Heart right ventricle (tissue), 16 donors: ENCODE results near the gene ITPR3. TPM values are rescaled to one million over a fixed set of nuclear protein-coding genes. Genes with fewer than 3 reads are reported as not detected.

Source experiments
- ATAC-seq, 8 donors: fragments of 200-7000 bp; cut with Tn5 transposase; one replicate each; pipeline ENCODE4 v1.9.1; 2020; ENCODE audit warnings: mild to moderate bottlenecking in 8 of 8, moderate library complexity in 8 of 8, moderate number of reproducible peaks in 1 of 8
- DNase-seq, 2 donors: peaks; one replicate each; pipeline ENCODE4 v3.0.0-alpha.2; 2020
- H3K27ac ChIP-seq, 10 donors: fragments of 200-600 bp; sonication (generic) in 2 of 10; one replicate each; pipeline versions ENCODE4 v1.5.0 to v1.8.0; 2020 to 2022; ENCODE audit warnings: mild to moderate bottlenecking in 3 of 10
- H3K27me3 ChIP-seq, 7 donors: fragments of 200-600 bp; one replicate each; pipeline ENCODE4 v1.8.0; 2021 to 2022; ENCODE audit warnings: mild to moderate bottlenecking in 2 of 7
- H3K36me3 ChIP-seq, 9 donors: fragments of 200-600 bp; sonication (generic) in 1 of 9; one replicate each; pipeline versions ENCODE4 v1.5.0 to v1.8.0; 2020 to 2022; ENCODE audit warnings: mild to moderate bottlenecking in 2 of 9
- H3K4me1 ChIP-seq, 9 donors: fragments of 200-600 bp; sonication (generic) in 1 of 9; one replicate each; pipeline versions ENCODE4 v1.5.0 to v1.8.0; 2020 to 2022; ENCODE audit warnings: mild to moderate bottlenecking in 4 of 9
- H3K4me3 ChIP-seq, 10 donors: fragments of 200-600 bp; sonication (generic) in 2 of 10; one replicate each; pipeline versions ENCODE4 v1.5.0 to v1.8.0; 2020 to 2022; ENCODE audit warnings: mild to moderate bottlenecking in 7 of 10, moderate library complexity in 2 of 10
- H3K9me3 ChIP-seq, 11 donors: fragments of 200-600 bp in 10 of 11; sonication (generic) in 2 of 11; one replicate each; pipeline versions ENCODE4 v1.5.0 to v1.8.0; 2013 to 2022; ENCODE audit warnings: mild to moderate bottlenecking in 2 of 11, control low read depth in 1 of 11, moderate library complexity in 1 of 11
- WGBS, 2 donors: extraction: QIAGEN DNeasy Blood & Tissue Kit; methylation state at CpG; one replicate each; pipeline ENCODE4 v1.1.7; 2013; ENCODE audit warnings: inconsistent platforms in 1 of 2; 5-methylcytosine and 5-hydroxymethylcytosine counted together
- intact Hi-C, 10 donors: fragments of 100-400 bp; cut with DNase I; formaldehyde crosslinking; loops; one replicate each; pipeline versions ENCODE4 v1.11.1 to v1.14.2; 2022
- polyA plus RNA-seq, 2 donors: library from polyadenylated mRNA; stranded (reverse); fragments of 200-250 nt; gene quantifications; one replicate each; pipeline ENCODE4 v1.2.3, GENCODE V29; 2013
- total RNA-seq, 10 donors: library from RNA; stranded (reverse); fragmentation: NEBNext Ultra II Directional in 3 of 10; extraction: Animal tissue kit (Norgen Biotek cat#: 25700) in 3 of 10; gene quantifications; one replicate each; pipeline versions ENCODE4 v1.2.1 to v1.2.4, GENCODE V29; 2021 to 2023
- TF ChIP-seq, protein P1 (sequence below), 9 donors: fragments of 200-600 bp; sonication (generic) in 2 of 9; IDR thresholded peaks; one replicate each; pipeline versions ENCODE4 v1.5.0 to v1.8.0; 2021 to 2022; ENCODE audit warnings: antibody characterized with exemption in 9 of 9, mild to moderate bottlenecking in 5 of 9, moderate library complexity in 1 of 9
- donor health status: Arrhythmogenic right ventricular cardiomyopathy.
- donor health status: ischemic (EF 13 %, LVEDD 7.1; RV severe dilation, severe dysfunction).
- donor health status: healthy with polysubstance abuse.
- donor health status: DM: no; HTN: yes; CAD: no.
- donor health status: DM: no; HTN: no; CAD: no.
- donor health status: ischemic (EF 25% LVEDD 6.9; RV normal size, moderate dysfunction).
- donor health status: ischemic (EF 25% LVEDD 5.7; RV mildly dilated, moderate dysfunction).
- donor health status: healthy.
- donor health status: DM: yes; HTN: yes; CAD: no.
- donor health status: Ischemic cardiomyopathy.
- donor health status: ischemic (EF 35%, LVEDD 5.7; RV mildly dilated, moderate dysfunction).
- donor health status: nonischemic (EF 11% LVEDD 7.7; RV severe dilation, severe dysfunction).
- donor health status: DM: yes; HTN: yes; CAD: no.
- donor health status: PGD.
- donor health status: ischemic (EF 29% LVEDD 5.4; RV normal size, mild dysfunction).
- donor health status: nonischemic (EF 23%, LVEDD 6.1; RV moderate dilation, normal function).

Gene ITPR3
- total and polyA plus RNA-seq, 12 donors = 3.2 to 16.7 (median 6.0) TPM

DNA sequence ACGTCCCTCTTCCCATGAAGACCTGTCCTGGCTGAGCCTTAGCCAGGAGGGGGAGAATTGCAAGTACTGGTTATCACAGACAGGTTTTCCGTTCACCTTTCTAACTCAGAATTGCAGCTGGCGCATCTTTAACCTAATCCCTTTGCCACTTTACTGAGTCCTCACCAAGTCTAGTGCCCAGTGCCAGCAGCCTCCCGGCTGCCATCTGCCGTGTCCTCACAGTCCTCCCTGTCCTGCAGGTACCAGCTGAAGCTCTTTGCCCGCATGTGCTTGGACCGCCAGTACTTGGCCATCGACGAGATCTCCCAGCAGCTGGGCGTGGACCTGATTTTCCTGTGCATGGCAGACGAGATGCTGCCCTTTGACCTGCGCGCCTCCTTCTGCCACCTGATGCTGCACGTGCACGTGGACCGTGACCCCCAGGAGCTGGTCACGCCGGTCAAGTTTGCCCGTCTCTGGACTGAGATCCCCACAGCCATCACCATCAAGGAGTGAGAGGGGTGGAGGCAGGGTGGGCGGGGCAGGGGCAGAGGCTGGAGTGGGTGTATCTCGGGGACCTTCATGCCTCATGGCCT, 49.1 kb downstream of the ITPR3 start:
- Histone ChIP-seq H3K4me1 (peaks cover 0 to 13% (median 8%) of the 10 kb centered on the region in 9 donors), H3K9me3 (no peaks in the 10 kb centered on the region), H3K27ac (no peak overlapping the region), H3K36me3 (peaks cover 0 to 86% (median 6%) of the 10 kb centered on the region in 9 donors), H3K4me3 (no peak overlapping the region), H3K27me3 (no peaks in the 10 kb centered on the region)
- 93 to 96% methylated on average over 21 of the region's 21 CpGs for WGBS, 2 donors
- TF ChIP-seq, protein P1, sequence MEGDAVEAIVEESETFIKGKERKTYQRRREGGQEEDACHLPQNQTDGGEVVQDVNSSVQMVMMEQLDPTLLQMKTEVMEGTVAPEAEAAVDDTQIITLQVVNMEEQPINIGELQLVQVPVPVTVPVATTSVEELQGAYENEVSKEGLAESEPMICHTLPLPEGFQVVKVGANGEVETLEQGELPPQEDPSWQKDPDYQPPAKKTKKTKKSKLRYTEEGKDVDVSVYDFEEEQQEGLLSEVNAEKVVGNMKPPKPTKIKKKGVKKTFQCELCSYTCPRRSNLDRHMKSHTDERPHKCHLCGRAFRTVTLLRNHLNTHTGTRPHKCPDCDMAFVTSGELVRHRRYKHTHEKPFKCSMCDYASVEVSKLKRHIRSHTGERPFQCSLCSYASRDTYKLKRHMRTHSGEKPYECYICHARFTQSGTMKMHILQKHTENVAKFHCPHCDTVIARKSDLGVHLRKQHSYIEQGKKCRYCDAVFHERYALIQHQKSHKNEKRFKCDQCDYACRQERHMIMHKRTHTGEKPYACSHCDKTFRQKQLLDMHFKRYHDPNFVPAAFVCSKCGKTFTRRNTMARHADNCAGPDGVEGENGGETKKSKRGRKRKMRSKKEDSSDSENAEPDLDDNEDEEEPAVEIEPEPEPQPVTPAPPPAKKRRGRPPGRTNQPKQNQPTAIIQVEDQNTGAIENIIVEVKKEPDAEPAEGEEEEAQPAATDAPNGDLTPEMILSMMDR (IDR thresholded peaks at IDR 0.05) = no peak
- no peak for ATAC-seq
- DNase-seq = no peak
- intact Hi-C loops = loop anchor here in 4 of 10 donors (5.0 to 10.0 kb wide), 3 partner anchors 38 to 85 kb away; partner anchors contain the start of gene BAK1 (in 2 of the 4)

GRCh38 chr6:33670971-33671743, 50.0 kb downstream of the ITPR3 start:
- Histone ChIP-seq H3K36me3 (peaks cover 0 to 86% (median 6%) of the 10 kb centered on the region in 9 donors), H3K4me1 (peaks cover 0 to 14% (median 8%) of the 10 kb centered on the region in 9 donors), H3K9me3 (no peaks in the 10 kb centered on the region), H3K27ac (no peak overlapping the region), H3K27me3 (no peaks in the 10 kb centered on the region), H3K4me3 (no peak overlapping the region)
- ATAC-seq (no peak), DNase-seq (no peak)
- TF ChIP-seq, protein P1 (IDR thresholded peaks at IDR 0.05) = no peak
- intact Hi-C loops = loop anchor here in 4 of 10 donors (5.0 to 10.0 kb wide), 3 partner anchors 39 to 86 kb away; partner anchors contain the start of gene BAK1 (in 2 of the 4)
- 56 to 70% methylated on average over 30 of the region's 30 CpGs for WGBS, 2 donors

GRCh38 chr6:33671744-33672072, 50.6 kb downstream of the ITPR3 start:
- H3K4me3 ChIP-seq = no peak overlapping the region
- WGBS, 2 donors = 96% methylated on average over 3 of the region's 3 CpGs
- intact Hi-C loops = loop anchor here in 7 of 10 donors (2.0 to 10.0 kb wide), 5 partner anchors 39 to 87 kb away; partner anchors contain the start of gene BAK1 (in 2 of the 7)

DNA sequence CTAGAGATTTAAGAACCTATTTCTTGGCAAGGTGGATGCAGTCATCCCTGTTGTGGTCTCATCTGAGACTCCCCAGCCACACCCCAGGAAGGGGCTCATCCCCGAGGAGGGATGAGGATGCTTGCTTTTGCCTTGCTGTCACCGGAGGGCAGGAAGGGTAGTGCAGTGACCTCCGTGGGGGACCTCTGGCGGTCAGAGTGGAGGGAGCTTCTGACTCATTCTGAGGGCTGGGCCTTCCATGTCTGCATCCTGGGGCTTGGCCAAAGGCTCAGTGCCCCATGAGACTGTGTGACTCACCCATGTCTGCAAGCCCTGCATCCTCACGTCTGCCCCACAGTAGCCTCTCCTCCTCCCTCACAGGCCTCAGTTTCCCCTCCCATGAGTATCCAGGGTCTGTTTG, 51.7 kb downstream of the ITPR3 start:
- peaks cover 0 to 86% (median 6%) of the 10 kb centered on the region in 9 donors for H3K36me3 ChIP-seq
- ATAC-seq (peak; percentile 84 to 97 (median 92)), DNase-seq (peak; percentile 81 to 88)
- H3K27ac ChIP-seq = no peak overlapping the region
- no peaks in the 10 kb centered on the region for H3K27me3 ChIP-seq
- no peaks in the 10 kb centered on the region for H3K9me3 ChIP-seq
- WGBS, 2 donors = 27 to 35% methylated on average over 5 of the region's 5 CpGs
- intact Hi-C loops = loop anchor here in 7 of 10 donors (1.0 to 10.0 kb wide), 6 partner anchors 41 to 88 kb away; partner anchors contain the start of gene BAK1 (in 2 of the 7)
- H3K4me1 ChIP-seq = peaks cover 0 to 14% (median 8%) of the 10 kb centered on the region in 9 donors
- TF ChIP-seq, protein P1 (IDR thresholded peaks at IDR 0.05) = peak; percentile 31 to 79 (median 58)
- no peak overlapping the region for H3K4me3 ChIP-seq

More at GRCh38 chr6:33671744-33672072, 50.6 kb downstream of the ITPR3 start:
- no peak for ATAC-seq
- Histone ChIP-seq H3K27ac (no peak overlapping the region), H3K27me3 (no peaks in the 10 kb centered on the region), H3K4me1 (peaks cover 0 to 14% (median 8%) of the 10 kb centered on the region in 9 donors), H3K36me3 (peaks cover 0 to 86% (median 6%) of the 10 kb centered on the region in 9 donors), H3K9me3 (no peaks in the 10 kb centered on the region)
- no peak for DNase-seq
- TF ChIP-seq, protein P1 (IDR thresholded peaks at IDR 0.05) = no peak
